GM12872 (cell line): Measurements from ENCODE around the gene OR2M5.

Experiments used
- TF ChIP-seq, protein P1 (sequence below): IDR thresholded peaks from 3 replicates; pipeline ENCODE4 v1.5.1; 2011; ENCODE audit warnings: low read depth, mild to moderate bottlenecking, low read length, moderate library complexity; ENCODE audit not compliant: insufficient read depth

OR2M5 gene

DNA sequence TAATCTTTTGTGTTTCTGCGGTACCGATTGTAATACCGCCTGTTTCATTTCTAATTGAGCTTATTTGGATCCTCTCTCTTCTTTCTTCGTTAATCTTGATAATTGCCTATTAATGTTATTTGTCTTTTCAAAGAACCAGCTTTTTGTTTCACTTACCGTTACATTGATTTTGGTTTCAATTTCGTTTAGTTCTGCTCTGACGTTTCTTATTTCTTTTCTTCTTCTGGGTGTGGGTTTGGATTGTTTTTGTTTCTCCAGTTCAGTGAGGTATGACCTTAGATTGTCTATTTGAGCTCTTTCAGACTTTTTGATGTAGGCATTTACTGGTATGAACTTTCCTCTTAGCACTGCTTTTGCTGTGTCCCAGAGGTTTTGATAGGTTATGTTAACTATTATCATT is 39.0 kb downstream of the OR2M5 start:
- TF ChIP-seq, protein P1, sequence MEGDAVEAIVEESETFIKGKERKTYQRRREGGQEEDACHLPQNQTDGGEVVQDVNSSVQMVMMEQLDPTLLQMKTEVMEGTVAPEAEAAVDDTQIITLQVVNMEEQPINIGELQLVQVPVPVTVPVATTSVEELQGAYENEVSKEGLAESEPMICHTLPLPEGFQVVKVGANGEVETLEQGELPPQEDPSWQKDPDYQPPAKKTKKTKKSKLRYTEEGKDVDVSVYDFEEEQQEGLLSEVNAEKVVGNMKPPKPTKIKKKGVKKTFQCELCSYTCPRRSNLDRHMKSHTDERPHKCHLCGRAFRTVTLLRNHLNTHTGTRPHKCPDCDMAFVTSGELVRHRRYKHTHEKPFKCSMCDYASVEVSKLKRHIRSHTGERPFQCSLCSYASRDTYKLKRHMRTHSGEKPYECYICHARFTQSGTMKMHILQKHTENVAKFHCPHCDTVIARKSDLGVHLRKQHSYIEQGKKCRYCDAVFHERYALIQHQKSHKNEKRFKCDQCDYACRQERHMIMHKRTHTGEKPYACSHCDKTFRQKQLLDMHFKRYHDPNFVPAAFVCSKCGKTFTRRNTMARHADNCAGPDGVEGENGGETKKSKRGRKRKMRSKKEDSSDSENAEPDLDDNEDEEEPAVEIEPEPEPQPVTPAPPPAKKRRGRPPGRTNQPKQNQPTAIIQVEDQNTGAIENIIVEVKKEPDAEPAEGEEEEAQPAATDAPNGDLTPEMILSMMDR, result no peak

DNA sequence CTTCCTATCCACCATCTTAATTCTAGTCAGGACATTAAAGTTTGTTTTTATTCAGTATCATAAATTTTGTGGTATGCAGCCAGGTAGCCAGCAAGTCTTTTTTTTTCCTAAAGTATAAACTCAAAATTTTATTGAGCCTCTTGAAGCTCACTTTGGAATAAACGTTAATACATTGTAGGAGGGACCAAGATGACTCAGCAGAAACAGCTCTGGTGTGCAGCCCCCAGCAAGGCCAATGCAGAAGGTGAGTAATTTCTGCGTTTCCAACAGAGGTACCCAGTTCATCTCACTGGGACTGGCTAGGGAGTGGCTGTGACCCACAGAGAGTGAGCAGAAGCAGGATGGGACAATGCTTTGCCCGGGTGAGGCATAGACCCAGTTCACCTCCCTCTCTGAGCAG is 42.4 kb downstream of the OR2M5 start:
- TF ChIP-seq, protein P1, result no peak

DNA sequence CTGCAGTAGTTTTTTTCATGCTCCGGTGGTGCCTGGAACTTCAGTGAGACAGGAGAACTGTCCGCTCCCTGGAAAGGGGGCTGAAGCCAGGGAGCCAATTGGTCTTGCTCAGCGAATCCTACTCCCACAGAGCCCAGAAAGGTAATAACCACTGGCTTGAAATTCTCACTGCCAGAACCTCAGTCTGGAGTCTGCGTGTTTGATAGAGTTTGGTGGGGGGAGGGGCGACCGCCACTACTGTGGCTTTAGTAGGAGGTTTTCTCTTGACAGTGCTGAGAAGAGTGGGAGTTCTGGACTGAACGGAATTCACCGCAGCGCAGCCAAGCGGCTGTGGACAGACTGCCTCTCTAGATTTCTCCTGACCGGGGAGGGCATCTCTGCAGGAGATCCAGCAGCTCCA is 44.1 kb downstream of the OR2M5 start:
- TF ChIP-seq, protein P1, result no peak

GRCh38 chr1:248194117-248194516 is 49.2 kb downstream of the OR2M5 start:
- TF ChIP-seq, protein P1, result no peak
